GM12801 (cell line): ENCODE results near the gene DGKZ.

Experiments used
- CTCF ChIP-seq: IDR thresholded peaks from one replicate; pipeline ENCODE4 v1.5.1; 2011; ENCODE audit warnings: control low read depth; ENCODE audit not compliant: insufficient read length; ENCODE audit errors: extremely low read depth

The DGKZ gene

DNA sequence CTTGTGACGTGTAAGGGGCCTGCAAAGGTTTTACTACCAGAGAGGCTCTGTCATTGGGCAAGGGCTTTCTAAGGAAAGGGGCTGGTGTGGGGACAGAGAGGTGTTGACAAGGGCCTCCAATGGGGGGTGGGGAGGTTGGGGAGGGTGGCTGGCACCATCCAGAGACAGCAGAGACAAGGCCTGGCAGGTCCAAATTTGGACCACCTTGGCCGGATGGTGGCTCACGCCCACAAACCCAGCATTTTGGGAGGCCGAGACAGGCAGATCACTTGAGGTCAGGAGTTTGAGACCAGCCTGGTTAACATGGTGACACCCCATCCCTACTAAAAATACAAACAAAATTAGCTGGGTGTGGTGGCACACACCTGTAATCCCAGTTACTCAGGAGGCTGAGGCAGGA lies 46.5 kb downstream of the DGKZ start:
- TF ChIP-seq CTCF = no peak

DNA sequence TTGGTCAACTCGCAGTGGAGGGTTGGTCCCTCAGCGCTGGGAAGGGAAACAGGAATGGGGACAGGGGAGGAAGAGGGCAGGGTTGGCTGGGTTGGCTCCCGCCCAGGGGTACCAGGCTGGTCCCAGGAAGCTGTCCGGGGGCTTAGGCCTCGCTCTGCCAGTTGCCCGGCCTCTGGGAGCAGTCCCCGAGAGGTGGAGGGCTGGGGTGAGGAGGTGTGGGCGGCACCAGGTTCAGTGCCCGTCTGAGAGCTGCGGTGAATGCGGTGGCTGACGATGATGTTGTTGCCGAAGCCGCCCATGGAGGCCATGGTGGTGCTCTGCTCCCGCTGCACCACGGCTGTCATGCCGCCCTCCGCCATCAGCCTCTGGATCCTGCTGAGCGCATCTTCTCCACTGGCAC lies 50.3 kb downstream of the DGKZ start:
- no peak for TF ChIP-seq CTCF

GRCh38 chr11:46402957-46403902 lies 56.0 kb downstream of the DGKZ start:
- no peak for TF ChIP-seq CTCF

DNA sequence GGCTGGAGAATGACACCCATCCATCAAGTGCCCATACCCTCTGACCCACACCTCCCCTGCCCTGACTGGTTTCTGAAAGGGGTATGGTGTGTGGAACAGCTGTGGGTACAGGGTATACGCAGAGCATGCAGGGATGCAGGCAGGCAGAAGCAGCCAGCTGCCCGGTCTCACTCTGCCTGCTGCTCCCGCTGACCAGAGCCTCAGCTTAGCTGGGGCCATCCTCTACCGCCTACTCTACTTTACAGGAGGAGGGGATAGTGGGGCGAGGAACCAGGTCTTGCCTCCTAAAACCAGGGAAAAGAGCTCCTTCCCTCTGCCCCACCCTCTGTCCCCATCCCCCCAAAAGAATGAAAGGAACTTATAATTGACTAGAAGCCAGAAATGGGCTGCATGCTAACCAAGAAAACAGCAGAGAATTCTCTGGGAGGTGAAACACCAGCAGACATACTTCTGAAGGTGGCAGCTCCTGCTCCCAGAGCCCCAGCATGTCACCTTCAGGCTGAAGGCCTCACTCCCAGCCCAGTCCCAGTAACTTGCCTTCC lies 57.3 kb downstream of the DGKZ start:
- no peak for TF ChIP-seq CTCF

DNA sequence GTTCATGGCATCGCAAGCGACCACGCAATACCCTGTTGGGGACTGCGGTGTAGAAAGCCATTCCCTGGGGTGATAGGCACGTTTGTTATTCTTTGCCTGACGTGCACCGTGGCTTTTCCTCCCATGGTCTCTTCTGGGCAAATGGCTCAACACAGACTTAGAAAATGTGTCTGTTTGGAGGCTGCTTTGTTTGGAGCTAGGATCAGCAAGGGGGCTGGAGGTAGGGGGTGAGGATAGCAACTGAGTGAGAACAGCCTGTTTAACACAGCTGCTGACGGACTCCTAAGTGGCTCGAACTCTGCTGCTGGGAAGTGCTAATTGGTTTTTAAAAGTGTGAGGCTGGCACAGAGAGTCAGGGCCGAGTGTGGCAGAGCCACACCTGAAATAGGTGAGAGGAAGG lies 60.4 kb downstream of the DGKZ start:
- TF ChIP-seq CTCF = no peak

- no peak for TF ChIP-seq CTCF
Measured at GRCh38 chr11:46408407-46408986, 61.2 kb downstream of the DGKZ start.

DNA sequence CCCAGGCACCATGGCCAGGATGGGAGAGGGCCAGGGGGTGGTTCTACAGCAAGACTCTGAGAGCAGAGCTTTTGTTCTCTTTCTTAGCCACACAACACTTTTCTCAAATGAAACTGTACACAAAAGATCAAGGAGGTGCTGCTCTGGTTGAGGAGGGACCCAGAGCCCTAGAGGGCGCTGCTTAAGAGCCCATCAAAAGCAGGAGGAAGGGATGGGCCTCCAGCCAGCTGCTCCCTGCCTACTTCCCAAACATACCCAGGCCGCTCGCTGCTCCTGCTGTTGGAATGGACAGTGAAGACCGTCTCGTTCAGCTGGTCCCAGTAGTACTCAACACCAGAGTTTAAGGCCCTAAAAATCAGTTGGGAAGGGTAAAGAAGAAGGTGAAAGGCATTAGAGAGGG lies 62.8 kb downstream of the DGKZ start:
- TF ChIP-seq CTCF = no peak
